HL-60 (cell line): ENCODE data around the gene EFNA4.

Experiments
- DNase-seq, 2 experiments: peaks; one replicate each; pipeline ENCODE4 v3.0.0-alpha.2; 2010 to 2020; ENCODE audit warnings: low read depth in 1 of 2, low spot score in 1 of 2
- H3K27ac ChIP-seq: fragments of 250-450 bp; sonication (Bioruptor Pico); replicated peaks from 2 replicates; pipeline ENCODE4 v1.5.1; 2020; ENCODE audit warnings: mild to moderate bottlenecking, moderate library complexity
- H3K27me3 ChIP-seq: fragments of 250-450 bp; sonication (Bioruptor Pico); 2 replicates; pipeline ENCODE4 v1.5.1; 2021; ENCODE audit warnings: mild to moderate bottlenecking, moderate library complexity; ENCODE audit not compliant: insufficient read depth, poor library complexity, severe bottlenecking
- H3K4me3 ChIP-seq: replicated peaks from 2 replicates; pipeline ENCODE4 v1.5.1; 2011; ENCODE audit warnings: mild to moderate bottlenecking, control low read depth, low read length; ENCODE audit not compliant: insufficient read depth
- CTCF ChIP-seq: IDR thresholded peaks from one replicate; pipeline ENCODE4 v1.5.1; 2011; ENCODE audit warnings: low read length, control low read depth, inconsistent platforms; ENCODE audit not compliant: insufficient read depth
- GABPA ChIP-seq: IDR thresholded peaks from 2 replicates; pipeline ENCODE4 v1.6.1; 2012; ENCODE audit warnings: low read depth
- POLR2AphosphoS5 ChIP-seq: IDR thresholded peaks from 2 replicates; pipeline ENCODE4 v1.6.1; 2012; ENCODE audit warnings: low read depth
- SPI1 ChIP-seq: IDR thresholded peaks from 2 replicates; pipeline ENCODE4 v1.6.1; 2012; ENCODE audit warnings: low read depth, mild to moderate bottlenecking, borderline replicate concordance
- TF ChIP-seq, protein P1 (sequence below): IDR thresholded peaks from 2 replicates; pipeline ENCODE4 v1.6.1; 2012; ENCODE audit warnings: low read depth; ENCODE audit not compliant: insufficient replicate concordance

Gene EFNA4

DNA sequence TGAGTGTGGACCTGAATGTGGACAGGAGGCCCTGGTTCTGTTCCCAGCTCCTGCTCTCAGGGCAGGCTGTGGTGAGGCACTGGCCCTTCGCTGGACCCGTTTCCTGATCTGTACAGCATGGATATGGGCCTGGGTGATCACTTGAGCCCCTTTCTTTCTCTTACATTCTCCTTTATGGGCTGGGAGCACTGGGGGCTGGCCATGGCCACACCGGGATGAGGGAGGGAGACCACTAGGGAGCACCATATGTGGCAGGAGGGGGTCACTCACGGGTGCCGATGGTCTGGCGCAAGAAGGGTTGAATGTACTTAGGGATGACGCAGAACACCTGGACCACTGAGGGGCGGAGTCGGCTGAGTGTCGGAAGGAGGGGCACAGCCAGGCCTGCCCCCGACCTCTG lies 32.6 kb upstream of the EFNA4 start:
- no peaks in the 10 kb centered on the region for H3K27me3 ChIP-seq
- TF ChIP-seq POLR2AphosphoS5 (no peak), SPI1 (no peak), CTCF (no peak), GABPA (no peak)
- TF ChIP-seq, protein P1, sequence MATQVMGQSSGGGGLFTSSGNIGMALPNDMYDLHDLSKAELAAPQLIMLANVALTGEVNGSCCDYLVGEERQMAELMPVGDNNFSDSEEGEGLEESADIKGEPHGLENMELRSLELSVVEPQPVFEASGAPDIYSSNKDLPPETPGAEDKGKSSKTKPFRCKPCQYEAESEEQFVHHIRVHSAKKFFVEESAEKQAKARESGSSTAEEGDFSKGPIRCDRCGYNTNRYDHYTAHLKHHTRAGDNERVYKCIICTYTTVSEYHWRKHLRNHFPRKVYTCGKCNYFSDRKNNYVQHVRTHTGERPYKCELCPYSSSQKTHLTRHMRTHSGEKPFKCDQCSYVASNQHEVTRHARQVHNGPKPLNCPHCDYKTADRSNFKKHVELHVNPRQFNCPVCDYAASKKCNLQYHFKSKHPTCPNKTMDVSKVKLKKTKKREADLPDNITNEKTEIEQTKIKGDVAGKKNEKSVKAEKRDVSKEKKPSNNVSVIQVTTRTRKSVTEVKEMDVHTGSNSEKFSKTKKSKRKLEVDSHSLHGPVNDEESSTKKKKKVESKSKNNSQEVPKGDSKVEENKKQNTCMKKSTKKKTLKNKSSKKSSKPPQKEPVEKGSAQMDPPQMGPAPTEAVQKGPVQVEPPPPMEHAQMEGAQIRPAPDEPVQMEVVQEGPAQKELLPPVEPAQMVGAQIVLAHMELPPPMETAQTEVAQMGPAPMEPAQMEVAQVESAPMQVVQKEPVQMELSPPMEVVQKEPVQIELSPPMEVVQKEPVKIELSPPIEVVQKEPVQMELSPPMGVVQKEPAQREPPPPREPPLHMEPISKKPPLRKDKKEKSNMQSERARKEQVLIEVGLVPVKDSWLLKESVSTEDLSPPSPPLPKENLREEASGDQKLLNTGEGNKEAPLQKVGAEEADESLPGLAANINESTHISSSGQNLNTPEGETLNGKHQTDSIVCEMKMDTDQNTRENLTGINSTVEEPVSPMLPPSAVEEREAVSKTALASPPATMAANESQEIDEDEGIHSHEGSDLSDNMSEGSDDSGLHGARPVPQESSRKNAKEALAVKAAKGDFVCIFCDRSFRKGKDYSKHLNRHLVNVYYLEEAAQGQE = no peak
- no peak for DNase-seq

GRCh38 chr1:155032886-155033285 lies 30.7 kb upstream of the EFNA4 start:
- DNase-seq = no peak
- H3K27ac ChIP-seq = no peak overlapping the region
- no peak for TF ChIP-seq POLR2AphosphoS5
- TF ChIP-seq CTCF = no peak
- no peak for TF ChIP-seq SPI1
- TF ChIP-seq GABPA = no peak
- TF ChIP-seq, protein P1 = no peak
- no peaks in the 10 kb centered on the region for H3K27me3 ChIP-seq
- no peak overlapping the region for H3K4me3 ChIP-seq

More for the DNA sequence above, 32.6 kb upstream of the EFNA4 start:
- no peak overlapping the region for H3K27ac ChIP-seq
- H3K4me3 ChIP-seq = no peak overlapping the region

DNA sequence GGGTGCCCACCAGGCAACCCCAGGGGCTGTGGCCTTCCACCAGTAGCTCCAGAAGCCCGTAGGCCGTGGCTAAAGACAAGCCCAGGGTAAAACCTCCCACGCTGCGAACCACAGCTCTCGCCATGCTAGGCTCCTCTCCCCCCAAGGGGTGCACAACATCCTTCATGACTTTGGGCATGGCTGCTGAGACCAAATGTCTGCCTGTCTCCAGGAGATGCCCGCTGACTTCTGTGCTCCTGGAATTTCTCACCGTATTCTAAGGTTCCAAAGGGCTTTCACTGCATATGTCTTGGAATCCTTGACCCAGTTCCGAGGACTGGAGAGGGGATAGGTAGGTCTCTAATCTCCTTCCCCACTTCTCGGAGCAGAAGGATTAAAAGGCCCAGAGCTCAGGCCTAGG lies 30.0 kb upstream of the EFNA4 start, which contains the start of the genes DCST1 and DCST2:
Gene DCST1, plus strand, starts transcription at position 301 of the 400 bp plus-strand sequence. CDS start 213 bp downstream, outside the sequence.
Gene DCST2, minus strand, starts transcription at position 258 of the 400 bp plus-strand sequence. Its CDS starts 80 bp downstream, at position 178.
- no peak within 1 kb of the TSS for H3K27ac ChIP-seq
- H3K27me3 ChIP-seq = no peaks in the 10 kb centered on the region
- TF ChIP-seq POLR2AphosphoS5 = no peak
- TF ChIP-seq GABPA = no peak
- no peak for TF ChIP-seq SPI1
- TF ChIP-seq CTCF = no peak
- TF ChIP-seq, protein P1 = no peak
- no peak for DNase-seq
- H3K4me3 ChIP-seq = no peak within 1 kb of the TSS
